GM12872 (cell line): Measurements from ENCODE around the gene TIMM21.

Source experiments
- TF ChIP-seq, protein P1 (sequence below): IDR thresholded peaks from 3 replicates; pipeline ENCODE4 v1.5.1; 2011; ENCODE audit warnings: low read depth, mild to moderate bottlenecking, low read length, moderate library complexity; ENCODE audit not compliant: insufficient read depth

TIMM21 gene

DNA sequence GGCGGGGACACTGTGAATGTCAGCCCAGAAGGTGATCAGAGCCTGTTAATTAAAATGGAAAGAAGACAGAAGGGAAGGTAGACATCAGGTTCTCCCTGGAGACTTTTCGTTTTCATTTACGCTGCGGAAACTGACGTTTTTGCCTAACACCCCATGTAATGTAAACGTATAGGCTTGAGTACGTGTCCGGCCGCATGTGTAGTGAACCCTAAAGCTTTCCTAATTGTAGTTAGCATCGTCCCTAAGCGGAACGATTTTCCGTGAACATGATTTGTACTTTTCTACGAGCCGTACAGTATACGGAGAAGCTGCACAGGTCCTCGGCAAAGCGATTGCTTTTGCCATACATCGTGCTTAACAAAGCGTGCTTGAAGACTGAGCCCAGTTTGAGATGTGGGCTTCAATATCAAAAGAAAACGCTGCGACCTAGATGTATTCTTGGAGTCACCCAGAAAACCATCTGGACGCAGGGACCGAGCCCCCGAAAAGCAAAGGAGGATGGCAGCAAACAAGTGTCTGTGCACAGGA, 284 bp downstream of the TIMM21 start:
- TF ChIP-seq, protein P1, sequence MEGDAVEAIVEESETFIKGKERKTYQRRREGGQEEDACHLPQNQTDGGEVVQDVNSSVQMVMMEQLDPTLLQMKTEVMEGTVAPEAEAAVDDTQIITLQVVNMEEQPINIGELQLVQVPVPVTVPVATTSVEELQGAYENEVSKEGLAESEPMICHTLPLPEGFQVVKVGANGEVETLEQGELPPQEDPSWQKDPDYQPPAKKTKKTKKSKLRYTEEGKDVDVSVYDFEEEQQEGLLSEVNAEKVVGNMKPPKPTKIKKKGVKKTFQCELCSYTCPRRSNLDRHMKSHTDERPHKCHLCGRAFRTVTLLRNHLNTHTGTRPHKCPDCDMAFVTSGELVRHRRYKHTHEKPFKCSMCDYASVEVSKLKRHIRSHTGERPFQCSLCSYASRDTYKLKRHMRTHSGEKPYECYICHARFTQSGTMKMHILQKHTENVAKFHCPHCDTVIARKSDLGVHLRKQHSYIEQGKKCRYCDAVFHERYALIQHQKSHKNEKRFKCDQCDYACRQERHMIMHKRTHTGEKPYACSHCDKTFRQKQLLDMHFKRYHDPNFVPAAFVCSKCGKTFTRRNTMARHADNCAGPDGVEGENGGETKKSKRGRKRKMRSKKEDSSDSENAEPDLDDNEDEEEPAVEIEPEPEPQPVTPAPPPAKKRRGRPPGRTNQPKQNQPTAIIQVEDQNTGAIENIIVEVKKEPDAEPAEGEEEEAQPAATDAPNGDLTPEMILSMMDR = no peak

DNA sequence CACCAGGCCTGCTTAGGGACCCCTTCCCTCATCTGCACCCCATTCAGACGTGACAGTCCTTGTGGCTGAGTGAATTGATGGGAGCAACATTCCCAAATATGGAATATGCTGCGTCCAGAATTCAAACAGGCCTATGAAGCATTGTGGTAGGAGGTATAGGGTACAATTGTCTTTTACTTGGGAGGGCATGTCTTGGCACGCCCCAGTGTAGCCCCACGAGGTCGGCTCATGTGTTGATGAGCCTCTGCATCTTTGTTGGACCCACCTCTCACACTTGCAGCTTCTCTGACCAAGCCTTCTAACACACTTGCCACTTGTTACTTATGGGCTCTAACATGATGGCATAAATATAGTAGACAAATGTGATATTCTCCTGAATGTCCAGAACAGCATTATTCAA, 1.6 kb downstream of the TIMM21 start:
- TF ChIP-seq, protein P1 = no peak

- TF ChIP-seq, protein P1 = no peak
These were observed 3.9 kb downstream of the TIMM21 start for GRCh38 chr18:74152270-74152669.

DNA sequence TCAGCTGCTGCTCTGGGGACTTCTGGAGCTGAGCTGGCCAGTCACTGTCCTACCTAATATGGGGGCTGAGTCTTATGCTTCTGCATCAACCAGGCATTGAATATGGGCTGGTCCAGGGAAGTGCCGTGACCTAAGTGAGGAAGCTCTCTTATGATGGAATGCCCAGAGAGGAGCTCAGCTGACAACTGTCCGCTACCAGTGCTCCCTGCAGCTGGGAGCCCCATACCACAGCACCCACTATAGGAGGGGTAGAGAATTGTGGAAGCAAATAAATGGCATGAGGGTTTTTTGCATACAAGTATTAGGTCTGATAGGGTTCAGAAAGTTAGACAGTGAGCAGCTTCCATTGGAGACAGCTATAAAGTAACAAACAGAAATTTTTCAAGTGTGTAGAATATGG, 4.5 kb downstream of the TIMM21 start:
- TF ChIP-seq, protein P1 = no peak

DNA sequence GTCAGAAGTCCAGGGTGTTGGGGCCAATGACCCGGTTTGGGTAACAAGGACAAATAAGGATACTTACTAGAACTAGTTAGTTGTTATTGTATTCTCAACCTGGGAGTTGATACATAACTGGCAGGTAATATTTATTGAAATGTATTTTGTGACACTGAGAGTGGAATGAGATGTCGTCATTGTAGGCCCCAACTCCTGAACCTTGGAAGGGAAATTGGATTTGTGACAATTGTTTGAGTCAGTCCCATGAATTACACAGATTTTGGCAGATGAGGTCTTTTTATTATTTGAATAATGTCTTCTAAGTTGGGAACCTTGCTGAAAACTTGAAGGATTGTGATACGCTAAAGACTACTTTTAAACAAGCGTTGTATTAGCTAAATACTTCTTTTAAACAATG, 5.1 kb downstream of the TIMM21 start:
- TF ChIP-seq, protein P1 = no peak

DNA sequence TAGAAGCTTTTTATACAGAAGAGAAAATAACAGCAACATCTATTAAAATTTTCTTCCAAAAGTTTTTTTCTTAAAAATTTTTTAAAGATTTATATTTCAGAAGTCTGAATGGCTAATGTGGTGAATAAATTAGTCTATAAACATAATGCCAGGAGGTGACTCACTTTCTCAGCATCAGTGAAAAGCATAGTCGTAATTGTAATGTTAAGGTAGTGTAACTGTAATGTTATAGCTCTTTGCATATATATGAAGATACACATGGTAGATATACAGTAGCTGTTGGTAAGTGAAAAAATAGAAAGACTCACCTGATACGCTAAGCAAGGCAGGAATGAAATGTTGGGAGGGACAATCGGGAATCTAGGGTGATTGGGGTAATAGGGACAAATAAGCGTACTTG, 5.5 kb downstream of the TIMM21 start:
- TF ChIP-seq, protein P1 = no peak

DNA sequence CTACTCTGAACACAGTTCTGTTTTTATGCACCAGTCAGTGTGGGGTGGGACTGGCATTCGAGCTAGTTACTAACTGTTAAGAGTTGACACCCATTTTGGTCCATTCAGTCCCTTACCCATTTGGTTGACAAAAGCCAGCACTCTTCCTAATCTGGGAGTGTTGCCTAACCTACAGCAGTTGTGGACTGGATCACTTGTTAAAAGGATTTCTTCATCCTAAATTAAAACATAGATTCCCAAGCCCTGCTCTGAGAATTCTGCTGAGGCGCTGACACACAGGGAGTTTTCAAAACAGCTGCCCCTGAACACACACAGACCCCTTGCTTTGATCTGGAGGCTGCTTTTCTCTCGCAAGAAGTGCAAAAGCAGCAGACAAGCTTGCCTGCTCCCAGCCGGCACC, 6.4 kb downstream of the TIMM21 start:
- TF ChIP-seq, protein P1 = no peak
